K562 (cell line): ENCODE measurements around the gene RSPH1. TPM values are rescaled to one million over a fixed set of nuclear protein-coding genes. Genes with fewer than 3 reads are reported as not detected.

Experiments used
- ARID3A ChIP-seq: IDR thresholded peaks from 2 replicates; pipeline ENCODE4 v1.6.1; 2012; ENCODE audit warnings: low read depth, low read length, improper control_type of control experiment, borderline replicate concordance
- BRD9 ChIP-seq: fragments of 450-650 bp; IDR thresholded peaks from 2 replicates; pipeline ENCODE4 v1.6.1; 2018; ENCODE audit warnings: low read depth; ENCODE audit not compliant: partially characterized antibody
- CTCFL ChIP-seq: IDR thresholded peaks from 2 replicates; pipeline ENCODE4 v1.6.1; 2011; ENCODE audit warnings: borderline replicate concordance, low read depth, mild to moderate bottlenecking, moderate library complexity, low read length; ENCODE audit not compliant: insufficient read depth, poor library complexity, severe bottlenecking
- MAFF ChIP-seq: IDR thresholded peaks from 2 replicates; pipeline ENCODE4 v1.6.1; 2012; ENCODE audit warnings: low read length, improper control_type of control experiment
- RBM14 ChIP-seq: fragments of 200-400 bp; formaldehyde crosslinking; IDR thresholded peaks from 2 replicates; pipeline ENCODE4 v1.6.1; 2018; ENCODE audit warnings: low read depth, mild to moderate bottlenecking, low read length, moderate library complexity, borderline replicate concordance; ENCODE audit not compliant: insufficient read depth
- RBM34 ChIP-seq: fragments of 200-400 bp; formaldehyde crosslinking; IDR thresholded peaks from 2 replicates; pipeline ENCODE4 v1.6.1; 2018; ENCODE audit warnings: low read length, borderline replicate concordance; ENCODE audit not compliant: insufficient read depth
- TFAP4 ChIP-seq: sonication (generic); formaldehyde crosslinking; IDR thresholded peaks from 2 replicates; pipeline ENCODE4 v1.8.0; 2022; ENCODE audit warnings: missing genetic modification reagents, mild to moderate bottlenecking, moderate library complexity, borderline replicate concordance
- TRIM25 ChIP-seq: fragments of 450-650 bp; IDR thresholded peaks from 2 replicates; pipeline ENCODE4 v1.7.0; 2016; ENCODE audit warnings: borderline replicate concordance
- ZNF76 ChIP-seq: fragments of 250-450 bp; sonication (Bioruptor Pico); IDR thresholded peaks from 2 replicates; pipeline ENCODE4 v1.4.0; 2020; ENCODE audit warnings: mild to moderate bottlenecking, moderate library complexity, borderline replicate concordance
- polyA plus RNA-seq, 8 experiments: library from polyadenylated mRNA; depleted of rRNA in 4 of 8; stranded (reverse) in 5 of 8; unstranded in 3 of 8; fragments of >200 nt; fragmentation: Nextera tagmentation in 2 of 8; fragmentation: Illumina TruSeq in 1 of 8; extraction: Ambion mirVana in 2 of 8; extraction: Trizol in 1 of 8; gene quantifications; 2 replicates each; pipeline versions ENCODE4 v1.2.1 to v1.2.3, GENCODE V29; 2011 to 2014; ENCODE audit warnings: inconsistent platforms in 1 of 8, missing spikeins in 1 of 8
- total RNA-seq, 7 experiments: library from RNA; depleted of rRNA in 6 of 7; stranded (reverse); fragments of >200 nt in 6 of 7; fragmentation: Illumina TruSeq in 2 of 7; extraction: Trizol in 2 of 7; gene quantifications; 2 replicates each; pipeline versions ENCODE4 v1.2.1 to v1.2.3, GENCODE V29; 2011 to 2021; ENCODE audit warnings: low replicate concordance in 1 of 7
- TF ChIP-seq, protein P1 (sequence below): sonication (generic); formaldehyde crosslinking; IDR thresholded peaks from 2 replicates; pipeline ENCODE4 v1.8.1; 2023; ENCODE audit warnings: mild to moderate bottlenecking, missing genetic modification reagents
- TF ChIP-seq, protein P2 (sequence below): sonication (generic); formaldehyde crosslinking; IDR thresholded peaks from 2 replicates; pipeline ENCODE4 v1.8.0; 2022; ENCODE audit warnings: mild to moderate bottlenecking, missing genetic modification reagents
- TF ChIP-seq, protein P3 (sequence below), 2 experiments: IDR thresholded peaks in 1 of 2; conservative IDR thresholded peaks in 1 of 2; 2 replicates each; pipeline ENCODE4 v1.6.1; 2016; ENCODE audit warnings: low read depth in 2 of 2, mild to moderate bottlenecking in 1 of 2, missing compliant biosample characterization in 1 of 2, missing genetic modification characterization in 1 of 2, moderate library complexity in 1 of 2

The RSPH1 gene
- total and polyA plus RNA-seq, 9 of the 15 experiments (the other 6 are each of a cell fraction or from before 2014, with no cell fraction given) = 0.17 TPM; not detected in 8

- no peak for TF ChIP-seq TFAP4 (CRISPR knock-in tag)
- no peak for TF ChIP-seq ZNF76 (CRISPR knock-in tag)
- TF ChIP-seq BRD9 = no peak
- no peak for TF ChIP-seq CTCFL
- no peak for TF ChIP-seq TRIM25
- TF ChIP-seq, protein P1, sequence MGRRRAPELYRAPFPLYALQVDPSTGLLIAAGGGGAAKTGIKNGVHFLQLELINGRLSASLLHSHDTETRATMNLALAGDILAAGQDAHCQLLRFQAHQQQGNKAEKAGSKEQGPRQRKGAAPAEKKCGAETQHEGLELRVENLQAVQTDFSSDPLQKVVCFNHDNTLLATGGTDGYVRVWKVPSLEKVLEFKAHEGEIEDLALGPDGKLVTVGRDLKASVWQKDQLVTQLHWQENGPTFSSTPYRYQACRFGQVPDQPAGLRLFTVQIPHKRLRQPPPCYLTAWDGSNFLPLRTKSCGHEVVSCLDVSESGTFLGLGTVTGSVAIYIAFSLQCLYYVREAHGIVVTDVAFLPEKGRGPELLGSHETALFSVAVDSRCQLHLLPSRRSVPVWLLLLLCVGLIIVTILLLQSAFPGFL (CRISPR knock-in tag) = no peak
- TF ChIP-seq MAFF = peak; percentile 47; the same call in 1 of the 2 replicates
- TF ChIP-seq, protein P2, sequence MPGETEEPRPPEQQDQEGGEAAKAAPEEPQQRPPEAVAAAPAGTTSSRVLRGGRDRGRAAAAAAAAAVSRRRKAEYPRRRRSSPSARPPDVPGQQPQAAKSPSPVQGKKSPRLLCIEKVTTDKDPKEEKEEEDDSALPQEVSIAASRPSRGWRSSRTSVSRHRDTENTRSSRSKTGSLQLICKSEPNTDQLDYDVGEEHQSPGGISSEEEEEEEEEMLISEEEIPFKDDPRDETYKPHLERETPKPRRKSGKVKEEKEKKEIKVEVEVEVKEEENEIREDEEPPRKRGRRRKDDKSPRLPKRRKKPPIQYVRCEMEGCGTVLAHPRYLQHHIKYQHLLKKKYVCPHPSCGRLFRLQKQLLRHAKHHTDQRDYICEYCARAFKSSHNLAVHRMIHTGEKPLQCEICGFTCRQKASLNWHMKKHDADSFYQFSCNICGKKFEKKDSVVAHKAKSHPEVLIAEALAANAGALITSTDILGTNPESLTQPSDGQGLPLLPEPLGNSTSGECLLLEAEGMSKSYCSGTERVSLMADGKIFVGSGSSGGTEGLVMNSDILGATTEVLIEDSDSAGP = no peak
- no peak for TF ChIP-seq RBM14
- TF ChIP-seq ARID3A = no peak
- no peak for TF ChIP-seq RBM34
- TF ChIP-seq, protein P3, sequence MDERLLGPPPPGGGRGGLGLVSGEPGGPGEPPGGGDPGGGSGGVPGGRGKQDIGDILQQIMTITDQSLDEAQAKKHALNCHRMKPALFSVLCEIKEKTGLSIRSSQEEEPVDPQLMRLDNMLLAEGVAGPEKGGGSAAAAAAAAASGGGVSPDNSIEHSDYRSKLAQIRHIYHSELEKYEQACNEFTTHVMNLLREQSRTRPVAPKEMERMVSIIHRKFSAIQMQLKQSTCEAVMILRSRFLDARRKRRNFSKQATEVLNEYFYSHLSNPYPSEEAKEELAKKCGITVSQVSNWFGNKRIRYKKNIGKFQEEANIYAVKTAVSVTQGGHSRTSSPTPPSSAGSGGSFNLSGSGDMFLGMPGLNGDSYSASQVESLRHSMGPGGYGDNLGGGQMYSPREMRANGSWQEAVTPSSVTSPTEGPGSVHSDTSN (CRISPR knock-in tag; IDR thresholded peaks at IDR 0.05; ENCODE audit: low read depth) = no peak
- TF ChIP-seq, protein P3 (tag; conservative IDR thresholded peaks at IDR 0.05; ENCODE audit: low read depth) = no peak
Measured at GRCh38 chr21:42473498-42474042, 22.5 kb downstream of the RSPH1 start (continued).
